HEK293 (cell line): ENCODE results near the gene TESK1.

Experiments used
- CTCF ChIA-PET: fragments of 350-600 bp; formaldehyde crosslinking; extraction: SDS; loops from one replicate; lab custom pipeline; 2021; ENCODE audit warnings: antibody characterized with exemption; lab: Yijun Ruan, JAX
- POLR2A ChIA-PET: fragments of 300-600 bp; formaldehyde crosslinking; extraction: SDS; loops from one replicate; lab custom pipeline; 2020; ENCODE audit warnings: antibody characterized with exemption, inconsistent platforms; lab: Yijun Ruan, JAX
- H3K27ac ChIP-seq: fragments of 200-500 bp; sonication (Bioruptor generic); 2 replicates; pipeline ENCODE4 v1.5.1; 2014; ENCODE audit warnings: low read depth, low read length, control low read depth, inconsistent platforms; ENCODE audit errors: extremely low read depth
- H3K36me3 ChIP-seq, 2 experiments: fragments of 200-500 bp in 1 of 2; sonication (Bioruptor generic) in 1 of 2; 1 replicate in 1 of 2; 2 replicates in 1 of 2; pipeline ENCODE4 v1.5.1; 2014 to 2017; ENCODE audit warnings: inconsistent platforms in 2 of 2, low read length in 2 of 2; ENCODE audit not compliant: control insufficient read depth in 2 of 2, insufficient read depth in 1 of 2
- H3K4me1 ChIP-seq: fragments of 200-500 bp; sonication (Bioruptor generic); 2 replicates; pipeline ENCODE4 v1.5.1; 2014; ENCODE audit warnings: mild to moderate bottlenecking, low read length, inconsistent platforms; ENCODE audit not compliant: control insufficient read depth, insufficient read depth
- H3K4me3 ChIP-seq: 2 replicates; pipeline ENCODE4 v1.5.1; 2011; ENCODE audit warnings: low read depth, mild to moderate bottlenecking, control low read depth, low read length, moderate library complexity
- H3K9me3 ChIP-seq: fragments of 200-500 bp; sonication (Bioruptor generic); 2 replicates; pipeline ENCODE4 v1.5.1; 2014; ENCODE audit warnings: low read depth, low read length, inconsistent platforms; ENCODE audit not compliant: control insufficient read depth, insufficient read depth
- AEBP2 ChIP-seq: fragments of 450-650 bp; formaldehyde crosslinking; IDR thresholded peaks from 2 replicates; pipeline ENCODE4 v1.5.1; 2016; ENCODE audit warnings: missing biosample characterization, missing genetic modification characterization, borderline replicate concordance
- FEZF1 ChIP-seq: fragments of 450-650 bp; formaldehyde crosslinking; IDR thresholded peaks from 2 replicates; pipeline ENCODE4 v1.5.1; 2016; ENCODE audit warnings: missing biosample characterization, missing genetic modification characterization
- GLI2 ChIP-seq: fragments of 450-650 bp; formaldehyde crosslinking; IDR thresholded peaks from 2 replicates; pipeline ENCODE4; 2017; ENCODE audit warnings: missing biosample characterization, missing genetic modification characterization, low read depth, borderline replicate concordance
- HOXD13 ChIP-seq: sonication (generic); formaldehyde crosslinking; IDR thresholded peaks from 2 replicates; pipeline ENCODE4 v1.8.0; 2022; ENCODE audit warnings: missing genetic modification reagents, borderline replicate concordance
- KLF16 ChIP-seq: fragments of 450-650 bp; formaldehyde crosslinking; IDR thresholded peaks from 2 replicates; pipeline ENCODE4 v1.5.1; 2017; ENCODE audit warnings: missing biosample characterization, missing genetic modification characterization
- ZBTB48 ChIP-seq: fragments of 450-650 bp; formaldehyde crosslinking; IDR thresholded peaks from 2 replicates; pipeline ENCODE4 v1.5.1; 2016; ENCODE audit warnings: missing biosample characterization, missing genetic modification characterization
- ZBTB7A ChIP-seq: fragments of 450-650 bp; formaldehyde crosslinking; IDR thresholded peaks from 2 replicates; pipeline ENCODE4 v1.5.1; 2016; ENCODE audit warnings: low read depth, missing biosample characterization, missing genetic modification characterization
- ZFP37 ChIP-seq: fragments of 450-650 bp; formaldehyde crosslinking; IDR thresholded peaks from 2 replicates; pipeline ENCODE4 v1.5.1; 2016; ENCODE audit warnings: missing biosample characterization, missing genetic modification characterization
- ZNF114 ChIP-seq: fragments of 450-650 bp; formaldehyde crosslinking; IDR thresholded peaks from 2 replicates; pipeline ENCODE4 v1.5.0; 2017; ENCODE audit warnings: missing biosample characterization, missing genetic modification characterization
- ZNF121 ChIP-seq: fragments of 450-650 bp; formaldehyde crosslinking; IDR thresholded peaks from 2 replicates; pipeline ENCODE4 v1.5.1; 2016; ENCODE audit warnings: missing biosample characterization, missing genetic modification characterization
- ZNF132 ChIP-seq: fragments of 450-650 bp; formaldehyde crosslinking; IDR thresholded peaks from 2 replicates; pipeline ENCODE4 v1.5.1; 2017; ENCODE audit warnings: missing biosample characterization, missing genetic modification characterization, borderline replicate concordance
- ZNF138 ChIP-seq: fragments of 450-650 bp; formaldehyde crosslinking; IDR thresholded peaks from 2 replicates; pipeline ENCODE4 v1.5.1; 2016; ENCODE audit warnings: missing biosample characterization, missing genetic modification characterization, borderline replicate concordance
- ZNF24 ChIP-seq: fragments of 450-650 bp; formaldehyde crosslinking; IDR thresholded peaks from 2 replicates; pipeline ENCODE4 v1.5.1; 2016; ENCODE audit warnings: missing biosample characterization, missing genetic modification characterization
- ZNF292 ChIP-seq: fragments of 450-650 bp; formaldehyde crosslinking; IDR thresholded peaks from 2 replicates; pipeline ENCODE4 v1.5.1; 2016; ENCODE audit warnings: low read depth, missing biosample characterization, missing genetic modification characterization, borderline replicate concordance
- ZNF335 ChIP-seq: fragments of 450-650 bp; formaldehyde crosslinking; conservative IDR thresholded peaks from 2 replicates; pipeline ENCODE4 v1.5.1; 2016; ENCODE audit warnings: missing biosample characterization, missing genetic modification characterization
- ZNF350 ChIP-seq: fragments of 450-650 bp; formaldehyde crosslinking; IDR thresholded peaks from 2 replicates; pipeline ENCODE4 v1.5.0; 2017; ENCODE audit warnings: missing biosample characterization, mild to moderate bottlenecking, missing genetic modification characterization
- ZNF449 ChIP-seq: fragments of 450-650 bp; formaldehyde crosslinking; IDR thresholded peaks from 2 replicates; pipeline ENCODE4 v1.5.1; 2017; ENCODE audit warnings: missing biosample characterization, mild to moderate bottlenecking, missing genetic modification characterization, moderate library complexity
- ZNF501 ChIP-seq: fragments of 450-650 bp; formaldehyde crosslinking; IDR thresholded peaks from 2 replicates; pipeline ENCODE4 v1.5.1; 2016; ENCODE audit warnings: missing biosample characterization, missing genetic modification characterization
- ZNF549 ChIP-seq: fragments of 450-650 bp; IDR thresholded peaks from 2 replicates; pipeline ENCODE4 v1.5.1; 2018; ENCODE audit warnings: missing biosample characterization, missing genetic modification characterization, mild to moderate bottlenecking, inconsistent platforms, moderate library complexity
- ZNF555 ChIP-seq: fragments of 450-650 bp; formaldehyde crosslinking; conservative IDR thresholded peaks from 2 replicates; pipeline ENCODE4 v1.5.1; 2017; ENCODE audit warnings: missing biosample characterization, mild to moderate bottlenecking, missing genetic modification characterization, inconsistent platforms
- ZNF560 ChIP-seq: fragments of 450-650 bp; formaldehyde crosslinking; IDR thresholded peaks from 2 replicates; pipeline ENCODE4 v1.5.1; 2017; ENCODE audit warnings: missing biosample characterization, missing genetic modification characterization, borderline replicate concordance
- ZNF658 ChIP-seq: fragments of 450-650 bp; formaldehyde crosslinking; IDR thresholded peaks from 2 replicates; pipeline ENCODE4; 2016; ENCODE audit warnings: missing biosample characterization, missing genetic modification characterization
- ZNF843 ChIP-seq: fragments of 450-650 bp; formaldehyde crosslinking; IDR thresholded peaks from 2 replicates; pipeline ENCODE4 v1.5.1; 2016; ENCODE audit warnings: missing biosample characterization, missing genetic modification characterization
- ZSCAN30 ChIP-seq: fragments of 450-650 bp; IDR thresholded peaks from 2 replicates; pipeline ENCODE4 v1.5.1; 2018; ENCODE audit warnings: missing biosample characterization, mild to moderate bottlenecking, missing genetic modification characterization, moderate library complexity

TESK1 gene

GRCh38 chr9:35599763-35600604 is 5.1 kb upstream of the TESK1 start:
- Histone ChIP-seq H3K27ac (no peak overlapping the region), H3K9me3 (no peaks in the 10 kb centered on the region), H3K4me3 (no peak overlapping the region), H3K36me3 (no peaks in the 10 kb centered on the region), H3K4me1 (no peaks in the 10 kb centered on the region)
- TF ChIP-seq ZNF335 (tag by site-specific recombination) (no peak), ZNF138 (no peak), ZNF114 (tag by site-specific recombination) (no peak), GLI2 (tag by site-specific recombination) (no peak), KLF16 (no peak), ZNF555 (tag by site-specific recombination) (no peak), FEZF1 (tag by site-specific recombination) (no peak), ZNF549 (tag by site-specific recombination) (no peak), ZBTB7A (tag by site-specific recombination) (no peak)
- ChIA-PET CTCF (interaction anchor here (0.6 to 1.0 kb wide), 10 partner anchors 14 to 850 kb away, joined by 3 to 8 read pairs (median 4); no protein-coding TSS in a partner anchor), POLR2A (interaction anchor here (0.6 kb wide), 1 partner anchor 54 kb away, joined by 3 read pairs; no protein-coding TSS in a partner anchor)

- H3K4me3 ChIP-seq, result peak overlapping the region; percentile 33
- no peaks in the 10 kb centered on the region for H3K9me3 ChIP-seq
- H3K27ac ChIP-seq, result peak overlapping the region; percentile 43
- no peaks in the 10 kb centered on the region for H3K4me1 ChIP-seq
- CTCF ChIA-PET, result interaction anchor here (0.5 to 2.6 kb wide), 27 partner anchors 10 to 941 kb away, joined by 3 to 22 read pairs (median 4); partner anchors contain the start of genes CA9, CCDC107, CCL27 and UNC13B
- POLR2A ChIA-PET, result interaction anchor here (0.5 to 1.3 kb wide), 11 partner anchors 10 to 1548 kb away, joined by 3 to 6 read pairs (median 3); partner anchors contain the start of genes ATOSB, CCDC107, FANCG and RMRP
- TF ChIP-seq ZFP37 (tag by site-specific recombination) (peak; percentile 18; the same call in 1 of the 2 replicates), ZNF449 (tag by site-specific recombination) (0 out of 2 replicates have a peak, but pooled peaks have one; percentile 42), ZNF501 (0 out of 2 replicates have a peak, but pooled peaks have one; percentile 64), ZNF121 (peak; percentile 51; the same call in 1 of the 2 replicates), HOXD13 (CRISPR knock-in tag) (no peak), ZSCAN30 (peak; percentile 41; the same call in 1 of the 2 replicates), ZNF658 (tag by site-specific recombination) (no peak), ZNF132 (tag by site-specific recombination) (no peak), ZNF350 (tag by site-specific recombination) (no peak), ZNF24 (tag by site-specific recombination) (0 out of 2 replicates have a peak, but pooled peaks have one; percentile 37), AEBP2 (no peak), ZBTB48 (tag by site-specific recombination) (peak; percentile 32; the same call in 1 of the 2 replicates), ZNF843 (tag by site-specific recombination) (no peak), ZNF335 (tag by site-specific recombination) (0 out of 2 replicates have a peak, but pooled peaks have one; percentile 22), ZNF292 (no peak), ZNF560 (no peak)
- H3K36me3 ChIP-seq, result peaks cover 0 to 21% of the 10 kb centered on the region in 2 experiments; a peak in 1 of 3 replicates
These were observed 1.5 kb upstream of the TESK1 start for GRCh38 chr9:35603506-35603985.
